Middle frontal gyrus (tissue), 1 donor: Measurements from ENCODE around the gene EGFL7.

Experiments
- DNase-seq: peaks from one replicate; pipeline ENCODE4 v3.0.0-alpha.2; 2015; ENCODE audit warnings: low spot score; ENCODE audit errors: extremely low spot score

Gene EGFL7

GRCh38 chr9:136672431-136673087 is 9.8 kb downstream of the EGFL7 start:
- DNase-seq, result no peak

- DNase-seq, result no peak
Measured at GRCh38 chr9:136673088-136673974, 10.6 kb downstream of the EGFL7 start.

- no peak for DNase-seq
Measured at GRCh38 chr9:136673975-136674785, 11.5 kb downstream of the EGFL7 start.

- DNase-seq, result no peak
Measured at GRCh38 chr9:136674786-136675349, 12.2 kb downstream of the EGFL7 start.

GRCh38 chr9:136675477-136676296 is 13.0 kb downstream of the EGFL7 start:
- DNase-seq, result no peak

- no peak for DNase-seq
Measured at GRCh38 chr9:136676297-136676794, 13.6 kb downstream of the EGFL7 start.

- no peak for DNase-seq
Measured at GRCh38 chr9:136676920-136677686, 14.4 kb downstream of the EGFL7 start.

GRCh38 chr9:136678034-136678433 is 15.3 kb downstream of the EGFL7 start:
- no peak for DNase-seq

GRCh38 chr9:136678624-136679023 is 15.9 kb downstream of the EGFL7 start:
- DNase-seq, result no peak

GRCh38 chr9:136679431-136679941 is 16.8 kb downstream of the EGFL7 start:
- DNase-seq, result no peak

GRCh38 chr9:136681029-136681428 is 18.3 kb downstream of the EGFL7 start:
- DNase-seq, result no peak

- DNase-seq, result no peak
Measured at GRCh38 chr9:136681945-136682699, 19.4 kb downstream of the EGFL7 start.

- DNase-seq, result no peak
Measured at GRCh38 chr9:136682710-136683109, 20.0 kb downstream of the EGFL7 start.

GRCh38 chr9:136683173-136683745 is 20.5 kb downstream of the EGFL7 start:
- DNase-seq, result no peak

GRCh38 chr9:136683755-136684154 is 21.0 kb downstream of the EGFL7 start:
- no peak for DNase-seq

- DNase-seq, result no peak
Measured at GRCh38 chr9:136684339-136684738, 21.6 kb downstream of the EGFL7 start.

GRCh38 chr9:136684799-136685198 is 22.1 kb downstream of the EGFL7 start:
- no peak for DNase-seq

GRCh38 chr9:136685216-136685615 is 22.5 kb downstream of the EGFL7 start:
- no peak for DNase-seq
